ENCODE measurements around the gene TIPARP. TPM values are rescaled to one million over a fixed set of nuclear protein-coding genes. Genes with fewer than 3 reads are reported as not detected.

The TIPARP gene
- total RNA-seq, 1 experiment from 2014 or later = 116 TPM

- DNase-seq (ENCODE audit: low spot score) = no peak
- BruUV-seq (replicated peaks) = no TSS peak
- Histone ChIP-seq H3K4me1 (ENCODE audit: insufficient read depth, low read length, poor library complexity, severe bottlenecking) (peaks cover 16% of the 10 kb centered on the region), H3K9me3 (ENCODE audit: low read depth, low read length, poor library complexity, severe bottlenecking) (no peaks in the 10 kb centered on the region), H3K27ac (ENCODE audit: low read depth, low read length, poor library complexity, severe bottlenecking) (no peak overlapping the region), H3K4me3 (ENCODE audit: low read depth, low read length, poor library complexity, severe bottlenecking) (no peak overlapping the region), H3K36me3 (ENCODE audit: insufficient read depth, low read length, poor library complexity, severe bottlenecking) (no peaks in the 10 kb centered on the region), H3K27me3 (replicated peaks; ENCODE audit: insufficient read depth, low read depth, low read length, poor library complexity) (no peaks in the 10 kb centered on the region)
- no peak for TF ChIP-seq EZH2 (IDR thresholded peaks at IDR 0.05; ENCODE audit: borderline replicate concordance, low read depth, low read length, poor library complexity, severe bottlenecking)
- no peak for TF ChIP-seq CTCF (conservative IDR thresholded peaks at IDR 0.05; ENCODE audit: low read depth, low read length)
- intact Hi-C loops (cut with micrococcal nuclease; ENCODE audit: unreplicated experiment) = no loop called here
- CTCF ChIA-PET = no interaction called here
- POLR2A ChIA-PET (ENCODE audit: low non-redundant PET) = interaction anchor here (0.5 kb wide), 1 partner anchor 95 kb away, joined by 4 read pairs; no protein-coding TSS in a partner anchor
Measured at GRCh38 chr3:156729460-156730179, 55.2 kb downstream of the TIPARP start.

DNA sequence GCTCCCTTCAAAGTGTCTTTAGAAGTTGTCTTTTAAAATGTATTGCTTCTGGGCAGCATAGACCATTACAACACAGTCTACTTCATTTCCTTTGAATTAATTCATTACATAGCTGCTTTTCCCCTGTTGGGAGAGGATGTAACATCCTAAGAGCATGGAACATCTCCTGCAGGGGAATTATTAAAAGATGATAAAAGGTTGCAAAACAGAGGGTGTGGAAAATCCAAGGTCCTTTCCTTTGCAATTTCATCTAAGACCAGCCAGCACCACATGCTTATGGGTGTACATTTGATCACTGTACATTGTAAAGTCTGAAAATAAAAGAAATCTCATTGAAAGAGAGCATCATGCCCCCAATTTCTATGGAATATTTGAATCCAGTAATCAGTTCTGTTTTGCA lies 57.4 kb downstream of the TIPARP start:
- POLR2A ChIA-PET (ENCODE audit: low non-redundant PET) = interaction anchor here (0.8 kb wide), 1 partner anchor 66 kb away, joined by 3 read pairs; no protein-coding TSS in a partner anchor
- no peak for TF ChIP-seq EZH2 (IDR thresholded peaks at IDR 0.05; ENCODE audit: borderline replicate concordance, low read depth, low read length, poor library complexity, severe bottlenecking)
- Histone ChIP-seq H3K9me3 (ENCODE audit: low read depth, low read length, poor library complexity, severe bottlenecking) (no peaks in the 10 kb centered on the region), H3K36me3 (ENCODE audit: insufficient read depth, low read length, poor library complexity, severe bottlenecking) (no peaks in the 10 kb centered on the region), H3K4me3 (ENCODE audit: low read depth, low read length, poor library complexity, severe bottlenecking) (no peak overlapping the region), H3K27me3 (replicated peaks; ENCODE audit: insufficient read depth, low read depth, low read length, poor library complexity) (no peaks in the 10 kb centered on the region), H3K4me1 (ENCODE audit: insufficient read depth, low read length, poor library complexity, severe bottlenecking) (peaks cover 16% of the 10 kb centered on the region), H3K27ac (ENCODE audit: low read depth, low read length, poor library complexity, severe bottlenecking) (no peak overlapping the region)
- no peak for DNase-seq (ENCODE audit: low spot score)
- no TSS peak for BruUV-seq (replicated peaks)
- CTCF ChIA-PET = no interaction called here
- intact Hi-C loops (cut with micrococcal nuclease; ENCODE audit: unreplicated experiment) = no loop called here

DNA sequence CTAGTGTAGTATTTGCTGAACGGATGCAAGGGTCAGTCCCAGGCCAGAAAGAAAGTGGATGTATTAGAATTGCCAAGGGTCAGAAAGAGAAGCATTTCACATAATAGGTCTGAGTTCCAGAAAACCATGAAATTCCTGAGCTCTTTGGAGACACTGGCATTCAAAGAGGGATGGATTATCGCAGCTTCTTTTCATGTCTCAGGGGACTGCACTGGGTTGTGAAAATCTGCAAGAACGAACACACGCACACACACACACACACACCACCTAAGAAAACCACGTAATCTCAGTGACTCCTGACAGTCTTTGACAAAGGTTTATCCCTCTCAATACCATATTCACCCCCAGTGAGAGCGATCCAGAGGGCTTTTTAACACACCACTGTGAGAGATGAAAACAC lies 57.9 kb downstream of the TIPARP start:
- Histone ChIP-seq H3K4me3 (ENCODE audit: low read depth, low read length, poor library complexity, severe bottlenecking) (no peak overlapping the region), H3K27me3 (replicated peaks; ENCODE audit: insufficient read depth, low read depth, low read length, poor library complexity) (no peaks in the 10 kb centered on the region), H3K27ac (ENCODE audit: low read depth, low read length, poor library complexity, severe bottlenecking) (no peak overlapping the region), H3K9me3 (ENCODE audit: low read depth, low read length, poor library complexity, severe bottlenecking) (no peaks in the 10 kb centered on the region), H3K36me3 (ENCODE audit: insufficient read depth, low read length, poor library complexity, severe bottlenecking) (no peaks in the 10 kb centered on the region), H3K4me1 (ENCODE audit: insufficient read depth, low read length, poor library complexity, severe bottlenecking) (peaks cover 16% of the 10 kb centered on the region)
- ChIA-PET POLR2A (ENCODE audit: low non-redundant PET) (no interaction called here), CTCF (no interaction called here)
- DNase-seq (ENCODE audit: low spot score) = peak; percentile 44
- intact Hi-C loops (cut with micrococcal nuclease; ENCODE audit: unreplicated experiment) = no loop called here
- BruUV-seq (replicated peaks) = no TSS peak
- TF ChIP-seq CTCF (conservative IDR thresholded peaks at IDR 0.05; ENCODE audit: low read depth, low read length) = no peak

All from A673 (cell line).